ENCODE data around the gene RBFOX1.

- TF ChIP-seq CTCF (IDR thresholded peaks at IDR 0.05) (no peak), POLR2A (IDR thresholded peaks at IDR 0.05) (no peak), EP300 (IDR thresholded peaks at IDR 0.05) (no peak)
Observed at GRCh38 chr16:7304958-7305357, 27.7 kb upstream of the RBFOX1 start.

Measured in ovary (tissue), 3 donors.